ENCODE results near the gene PTPRU.

GRCh38 chr1:29240986-29241385 is 4.7 kb downstream of the PTPRU start:
- TF ChIP-seq CTCF (IDR thresholded peaks at IDR 0.05) (no peak), POLR2AphosphoS5 (IDR thresholded peaks at IDR 0.05; ENCODE audit: low read depth, low read length) (no peak)
